Activated naive CD8-positive, alpha-beta T cell treated with anti-CD3 and anti-CD28 coated beads, Interleukin-2, amount 10 ng/mL, durations not matched to agents 7 days and 5 days (primary cell): Measurements from ENCODE around the gene SMU1. TPM values are rescaled to one million over a fixed set of nuclear protein-coding genes. Genes with fewer than 3 reads are reported as not detected.
"Not testable (repeated sequence)": the region's sequence is repeated elsewhere in the genome, so short reads cannot be mapped to it uniquely, and the experiment has no call there.

Experiments
- ATAC-seq: fragments of 150-1000 bp; cut with Tn5 transposase; one replicate; pipeline ENCODE4 v1.10.0; 2021; ENCODE audit warnings: low read depth, moderate library complexity
- POLR2A ChIA-PET: fragments of 350-600 bp; sonication (Branson Sonifier 250); formaldehyde crosslinking; loops from one replicate; lab custom pipeline; 2021; ENCODE audit warnings: antibody characterized with exemption; lab: Charles Lee
- DNase-seq: peaks from one replicate; pipeline ENCODE4 v3.0.0; 2021
- H3K27ac Mint-ChIP-seq: one replicate; pipeline ENCODE4 v1.8.0; 2022; ENCODE audit warnings: mild to moderate bottlenecking, mixed read lengths
- H3K27me3 Mint-ChIP-seq: one replicate; pipeline ENCODE4 v1.8.0; 2022; ENCODE audit warnings: mild to moderate bottlenecking, moderate library complexity, mixed read lengths
- H3K36me3 Mint-ChIP-seq: one replicate; pipeline ENCODE4 v1.8.0; 2021; ENCODE audit warnings: mild to moderate bottlenecking, mixed read lengths
- H3K4me1 Mint-ChIP-seq: one replicate; pipeline ENCODE4 v1.8.0; 2021; ENCODE audit warnings: mixed read lengths
- H3K4me3 Mint-ChIP-seq: one replicate; pipeline ENCODE4 v1.8.0; 2022; ENCODE audit warnings: mild to moderate bottlenecking, moderate library complexity, mixed read lengths
- H3K9me3 Mint-ChIP-seq: one replicate; pipeline ENCODE4 v1.8.0; 2021; ENCODE audit warnings: mixed read lengths
- total RNA-seq, 2 experiments: library from RNA; stranded (reverse); gene quantifications; one replicate each; pipeline ENCODE4 v1.2.3, GENCODE V29; 2021

Gene SMU1
- total RNA-seq, 2 experiments from 2014 or later, result 22.2 to 22.9 TPM

- POLR2A ChIA-PET, result no interaction called here
- H3K27ac Mint-ChIP-seq, result no peak overlapping the region
These were observed 24.9 kb upstream of the SMU1 start for GRCh38 chr9:33101104-33101951.

GRCh38 chr9:33099754-33100153 lies 23.3 kb upstream of the SMU1 start:
- Mint-ChIP-seq H3K4me1 (no peaks in the 10 kb centered on the region), H3K9me3 (no peaks in the 10 kb centered on the region), H3K4me3 (no peak overlapping the region), H3K27ac (no peak overlapping the region), H3K36me3 (no peaks in the 10 kb centered on the region), H3K27me3 (no peaks in the 10 kb centered on the region)
- POLR2A ChIA-PET, result no interaction called here
- DNase-seq (no peak), ATAC-seq (no peak)

More at GRCh38 chr9:33101104-33101951, 24.9 kb upstream of the SMU1 start:
- no peaks in the 10 kb centered on the region for H3K4me1 Mint-ChIP-seq
- no peak for DNase-seq
- no peaks in the 10 kb centered on the region for H3K36me3 Mint-ChIP-seq
- H3K9me3 Mint-ChIP-seq, result no peaks in the 10 kb centered on the region
- ATAC-seq, result no peak
- H3K27me3 Mint-ChIP-seq, result no peaks in the 10 kb centered on the region
- H3K4me3 Mint-ChIP-seq, result no peak overlapping the region

GRCh38 chr9:33097192-33097591 lies 20.7 kb upstream of the SMU1 start:
- Mint-ChIP-seq H3K4me3 (no peak overlapping the region), H3K27ac (no peak overlapping the region), H3K27me3 (no peaks in the 10 kb centered on the region), H3K36me3 (no peaks in the 10 kb centered on the region), H3K9me3 (no peaks in the 10 kb centered on the region), H3K4me1 (peaks cover 8% of the 10 kb centered on the region)
- POLR2A ChIA-PET, result no interaction called here
- no peak for ATAC-seq
- no peak for DNase-seq

DNA sequence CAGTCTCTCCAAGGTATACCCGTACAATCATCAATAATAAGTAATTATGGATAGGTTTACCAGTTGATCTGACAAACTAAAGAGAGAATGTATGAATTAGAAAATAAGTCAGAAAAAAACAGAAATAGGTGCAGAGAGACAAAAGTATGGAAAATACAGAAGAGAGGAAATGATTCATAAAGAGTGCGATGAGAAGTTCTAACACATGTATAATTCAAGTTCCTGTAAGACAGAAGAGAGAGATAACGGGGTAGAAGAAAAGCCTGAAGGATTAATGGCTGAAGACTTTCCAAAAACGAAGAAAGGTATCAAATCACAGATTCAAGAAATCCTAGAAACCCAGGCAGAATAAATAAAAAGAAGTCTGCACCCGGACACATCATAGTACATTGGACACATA lies 16.2 kb upstream of the SMU1 start:
- ATAC-seq (no peak), DNase-seq (no peak)
- Mint-ChIP-seq H3K27me3 (peaks cover 11% of the 10 kb centered on the region), H3K36me3 (no peaks in the 10 kb centered on the region), H3K27ac (peak overlapping the region; percentile 50), H3K4me3 (no peak overlapping the region), H3K9me3 (no peaks in the 10 kb centered on the region), H3K4me1 (peaks cover 9% of the 10 kb centered on the region)
- POLR2A ChIA-PET, result no interaction called here

- H3K4me3 Mint-ChIP-seq, H3K27ac Mint-ChIP-seq, ATAC-seq, POLR2A ChIA-PET, H3K9me3 Mint-ChIP-seq, DNase-seq, H3K36me3 Mint-ChIP-seq: not testable (repeated sequence)
- Mint-ChIP-seq H3K27me3 (peaks cover 14% of the 10 kb centered on the region), H3K4me1 (peaks cover 14% of the 10 kb centered on the region)
These were observed 9.2 kb upstream of the SMU1 start for GRCh38 chr9:33085672-33086071.

DNA sequence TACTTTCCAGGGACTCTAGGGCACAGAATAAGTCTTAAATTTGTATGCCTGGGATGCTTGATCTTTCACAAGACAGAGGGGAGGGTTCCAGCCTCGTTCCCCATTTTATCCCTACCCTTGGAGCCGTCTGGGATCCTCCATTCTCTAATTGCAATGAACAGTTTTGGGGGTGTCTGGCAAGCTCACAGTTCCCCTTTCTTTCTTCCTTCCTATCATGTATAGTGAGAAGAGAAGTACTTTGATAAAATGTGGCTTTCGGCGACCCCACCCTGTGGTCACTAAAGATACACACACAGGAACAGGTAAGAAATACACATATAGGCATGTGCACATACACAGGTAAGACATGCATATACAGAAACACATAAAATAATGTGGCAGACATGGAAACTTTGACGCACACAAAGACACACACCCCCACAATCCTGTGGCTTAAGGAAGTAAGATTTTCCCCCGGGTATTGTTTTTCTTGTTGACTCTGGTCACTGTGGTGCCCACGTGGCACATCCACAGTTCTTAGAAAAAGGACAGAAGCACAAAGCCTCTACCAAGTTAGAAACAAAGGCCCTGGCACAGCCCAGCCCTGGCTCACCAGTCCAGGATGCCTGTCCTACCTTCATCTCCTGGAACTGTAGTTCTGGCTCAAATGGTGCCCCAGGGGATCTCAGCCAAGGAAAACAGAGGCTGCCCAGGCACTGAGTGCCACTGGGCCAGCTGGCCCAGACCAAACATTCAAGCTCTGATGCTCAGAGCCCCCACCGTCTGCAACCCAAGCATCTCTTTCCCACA lies 6.3 kb upstream of the SMU1 start:
- ATAC-seq (no peak), DNase-seq (no peak)
- Mint-ChIP-seq H3K27ac (peak overlapping the region; percentile 58), H3K27me3 (peaks cover 3% of the 10 kb centered on the region), H3K4me3 (peak overlapping the region; percentile 46), H3K4me1 (peaks cover 19% of the 10 kb centered on the region), H3K36me3 (no peaks in the 10 kb centered on the region), H3K9me3 (no peaks in the 10 kb centered on the region)
- POLR2A ChIA-PET, result interaction anchor here (0.6 to 1.4 kb wide), 2 partner anchors 84 to 119 kb away, joined by 3 to 6 read pairs; partner anchors contain the start of gene B4GALT1

DNA sequence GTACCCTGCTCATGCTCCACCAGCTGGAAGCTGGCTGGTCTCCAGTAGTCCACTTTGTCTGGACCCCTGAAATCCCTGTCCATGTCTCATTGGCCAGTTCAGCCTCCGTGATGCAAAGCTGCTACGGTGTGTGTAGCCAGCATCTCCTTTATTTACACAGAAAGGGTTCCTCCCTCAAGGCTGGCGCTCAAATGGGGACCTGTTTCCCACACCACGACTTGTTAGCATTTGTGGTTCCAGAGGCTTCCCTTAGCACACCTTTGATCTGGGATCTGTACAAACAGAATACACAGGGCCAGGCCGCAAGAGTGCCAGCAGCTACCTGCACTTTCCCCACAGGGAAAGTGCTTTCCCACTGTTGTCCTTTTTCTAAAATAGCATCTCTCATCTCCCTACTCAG lies 5.7 kb upstream of the SMU1 start:
- Mint-ChIP-seq H3K4me1 (peaks cover 23% of the 10 kb centered on the region), H3K4me3 (peak overlapping the region; percentile 46), H3K27me3 (no peaks in the 10 kb centered on the region), H3K27ac (peak overlapping the region; percentile 58), H3K9me3 (no peaks in the 10 kb centered on the region), H3K36me3 (no peaks in the 10 kb centered on the region)
- POLR2A ChIA-PET, result interaction anchor here (0.6 to 1.4 kb wide), 2 partner anchors 85 to 119 kb away, joined by 3 to 6 read pairs; partner anchors contain the start of gene B4GALT1
- peak; percentile 15 for ATAC-seq
- no peak for DNase-seq

DNA sequence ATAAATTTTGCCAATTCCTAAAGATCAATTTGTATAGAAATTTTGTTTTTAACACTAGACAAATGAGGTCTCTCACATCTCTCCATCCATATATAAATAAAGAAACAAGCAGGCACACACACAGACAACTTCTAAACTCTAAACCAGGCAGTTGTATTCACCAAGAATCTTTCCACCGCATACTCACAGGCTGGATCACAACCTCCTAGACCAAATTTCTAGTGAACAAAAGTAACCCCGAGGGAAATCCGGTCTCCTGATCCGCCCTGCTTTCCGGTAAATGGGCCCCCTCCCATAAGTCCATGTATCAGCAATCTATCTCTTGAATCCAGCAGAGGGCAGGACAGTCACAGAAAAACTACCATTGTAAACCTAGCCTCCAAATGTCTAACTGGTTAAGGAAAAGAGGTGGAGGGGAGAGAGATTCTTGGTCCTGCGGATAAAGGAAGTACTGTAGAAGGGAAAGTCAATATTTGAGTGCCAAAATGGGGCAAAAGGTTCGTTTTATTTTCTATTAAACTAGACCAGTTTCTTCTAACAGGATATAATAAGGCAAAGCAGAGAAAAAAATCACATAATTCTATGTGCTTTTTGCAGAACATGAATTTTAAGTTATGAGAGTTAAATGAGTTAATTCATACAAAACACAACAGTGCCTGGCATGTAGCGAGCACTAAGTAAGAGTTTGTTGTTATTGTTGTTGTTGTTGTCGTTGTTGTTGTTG lies 4.8 kb upstream of the SMU1 start:
- POLR2A ChIA-PET, result no interaction called here
- Mint-ChIP-seq H3K4me1 (peaks cover 28% of the 10 kb centered on the region), H3K4me3 (no peak overlapping the region), H3K36me3 (peaks cover 3% of the 10 kb centered on the region), H3K27ac (no peak overlapping the region), H3K9me3 (no peaks in the 10 kb centered on the region), H3K27me3 (no peaks in the 10 kb centered on the region)
- ATAC-seq (peak; percentile 51), DNase-seq (peak; percentile 48)

- no peak overlapping the region for H3K27ac Mint-ChIP-seq
- no peak for DNase-seq
- POLR2A ChIA-PET, result interaction anchor here (0.6 to 2.4 kb wide), 2 partner anchors 23 to 56 kb away, joined by 4 to 6 read pairs; partner anchors contain the start of gene DNAJA1
- H3K27me3 Mint-ChIP-seq, result no peaks in the 10 kb centered on the region
- peaks cover 3% of the 10 kb centered on the region for H3K36me3 Mint-ChIP-seq
- H3K9me3 Mint-ChIP-seq, result no peaks in the 10 kb centered on the region
- H3K4me3 Mint-ChIP-seq, result no peak overlapping the region
- peaks cover 31% of the 10 kb centered on the region for H3K4me1 Mint-ChIP-seq
- ATAC-seq, result no peak
These were observed 4.1 kb upstream of the SMU1 start for GRCh38 chr9:33080534-33080933.

- H3K27ac Mint-ChIP-seq, result no peak overlapping the region
- POLR2A ChIA-PET, result no interaction called here
These were observed 7.5 kb downstream of the SMU1 start for GRCh38 chr9:33068991-33069390.

GRCh38 chr9:33065157-33066076 lies 11.1 kb downstream of the SMU1 start:
- POLR2A ChIA-PET, result interaction anchor here (0.7 to 1.8 kb wide), 3 partner anchors 11 to 181 kb away, joined by 3 to 5 read pairs (median 3); partner anchors contain the start of gene SMU1
- Mint-ChIP-seq H3K27ac (peak overlapping the region; percentile 80), H3K36me3 (peaks cover 32% of the 10 kb centered on the region), H3K4me1 (peaks cover 19% of the 10 kb centered on the region), H3K9me3 (no peaks in the 10 kb centered on the region), H3K4me3 (peak overlapping the region; percentile 19), H3K27me3 (no peaks in the 10 kb centered on the region)
- ATAC-seq (peak; percentile 30), DNase-seq (no peak)

More at GRCh38 chr9:33068991-33069390, 7.5 kb downstream of the SMU1 start:
- peaks cover 36% of the 10 kb centered on the region for H3K36me3 Mint-ChIP-seq
- no peaks in the 10 kb centered on the region for H3K27me3 Mint-ChIP-seq
- H3K4me1 Mint-ChIP-seq, result peaks cover 20% of the 10 kb centered on the region
- H3K9me3 Mint-ChIP-seq, result no peaks in the 10 kb centered on the region
- DNase-seq (no peak), ATAC-seq (no peak)
- H3K4me3 Mint-ChIP-seq, result no peak overlapping the region

DNA sequence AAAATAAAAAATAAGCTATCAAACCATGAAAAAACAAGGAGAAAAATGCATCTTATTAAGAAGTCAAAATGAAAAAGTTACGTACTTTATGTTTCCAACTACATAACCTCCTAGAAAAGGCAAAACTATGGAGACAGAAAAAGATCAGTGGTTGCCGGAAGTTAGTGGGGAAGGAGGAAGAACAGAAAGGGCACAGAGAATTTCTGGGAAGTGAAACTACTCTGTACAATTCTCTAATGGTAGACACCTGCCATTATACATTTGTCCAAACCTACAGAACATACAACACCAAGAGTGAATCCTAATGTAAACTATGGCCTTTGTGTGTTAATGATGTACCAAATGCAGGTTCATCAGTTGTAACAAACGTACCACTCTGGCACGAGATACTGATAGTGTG lies 25.3 kb downstream of the SMU1 start:
- Mint-ChIP-seq H3K27me3 (no peaks in the 10 kb centered on the region), H3K4me3 (no peak overlapping the region), H3K9me3 (no peaks in the 10 kb centered on the region), H3K4me1 (peaks cover 6% of the 10 kb centered on the region), H3K36me3 (peaks cover 31% of the 10 kb centered on the region), H3K27ac (no peak overlapping the region)
- POLR2A ChIA-PET, result interaction anchor here (1.6 kb wide), 1 partner anchor 25 kb away, joined by 3 read pairs; the partner anchor contains the start of gene SMU1
- ATAC-seq (no peak), DNase-seq (no peak)
